ENCODE results near the gene DCAF6.

DCAF6 gene

GRCh38 chr1:167957710-167958109, 21.2 kb downstream of the DCAF6 start:
- DNase-seq (ENCODE audit: low spot score): no peak

GRCh38 chr1:167964646-167965045, 28.2 kb downstream of the DCAF6 start:
- DNase-seq (ENCODE audit: low spot score): no peak

- no peak for DNase-seq (ENCODE audit: low spot score)
These were observed 29.6 kb downstream of the DCAF6 start for GRCh38 chr1:167966050-167966449.

DNA sequence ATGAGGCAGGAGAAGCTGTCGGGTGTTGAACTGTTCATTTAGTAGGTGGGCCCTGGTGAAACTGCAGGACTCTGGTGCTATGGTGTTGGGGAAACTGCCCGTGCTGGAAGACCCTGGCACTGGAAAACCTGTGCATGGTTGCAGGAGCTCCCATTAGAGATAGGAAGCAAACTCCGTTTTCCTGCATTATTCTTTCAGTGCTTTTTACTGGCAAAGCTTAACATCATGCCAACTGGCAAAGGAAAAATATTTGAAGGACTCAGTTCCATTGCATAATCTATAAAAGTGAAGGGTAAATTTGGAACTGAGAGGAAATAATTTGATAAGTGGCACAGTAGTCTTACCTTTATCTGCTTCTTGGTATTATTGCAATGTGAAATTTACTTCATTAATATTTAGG, 32.1 kb downstream of the DCAF6 start:
- no peak for DNase-seq (ENCODE audit: low spot score)

- no peak for DNase-seq (ENCODE audit: low spot score)
These were observed 37.3 kb downstream of the DCAF6 start for GRCh38 chr1:167973832-167974231.

- DNase-seq (ENCODE audit: low spot score): no peak
These were observed 38.2 kb downstream of the DCAF6 start for GRCh38 chr1:167974698-167975097.

- DNase-seq (ENCODE audit: low spot score): no peak
These were observed 40.8 kb downstream of the DCAF6 start for GRCh38 chr1:167977245-167977644.

DNA sequence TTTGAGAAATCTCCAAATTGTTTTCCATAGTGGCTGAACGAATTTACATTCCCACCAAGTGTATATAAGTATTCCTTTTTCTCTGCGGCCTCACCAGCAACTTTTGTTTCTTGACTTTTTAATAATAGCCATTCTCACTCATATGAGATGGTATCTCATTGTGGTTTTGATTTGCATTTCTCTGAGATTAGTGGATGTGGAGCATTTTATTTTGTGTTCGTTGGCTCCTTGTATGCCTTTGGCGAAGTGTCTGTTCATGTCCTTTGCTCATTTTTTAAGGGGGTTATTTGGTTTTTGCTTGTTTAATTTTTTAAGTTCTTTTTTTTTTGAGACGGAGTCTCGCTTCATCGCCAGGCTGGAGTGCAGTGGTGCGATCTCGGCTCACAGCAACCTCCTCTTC, 45.5 kb downstream of the DCAF6 start:
- no peak for DNase-seq (ENCODE audit: low spot score)

- no peak for DNase-seq (ENCODE audit: low spot score)
These were observed 47.4 kb downstream of the DCAF6 start for GRCh38 chr1:167983797-167984420.

GRCh38 chr1:167984886-167985489, 48.5 kb downstream of the DCAF6 start:
- no peak for DNase-seq (ENCODE audit: low spot score)

GRCh38 chr1:167987174-167987573, 50.7 kb downstream of the DCAF6 start:
- no peak for DNase-seq (ENCODE audit: low spot score)

GRCh38 chr1:167991546-167991945, 55.1 kb downstream of the DCAF6 start:
- no peak for DNase-seq (ENCODE audit: low spot score)

DNA sequence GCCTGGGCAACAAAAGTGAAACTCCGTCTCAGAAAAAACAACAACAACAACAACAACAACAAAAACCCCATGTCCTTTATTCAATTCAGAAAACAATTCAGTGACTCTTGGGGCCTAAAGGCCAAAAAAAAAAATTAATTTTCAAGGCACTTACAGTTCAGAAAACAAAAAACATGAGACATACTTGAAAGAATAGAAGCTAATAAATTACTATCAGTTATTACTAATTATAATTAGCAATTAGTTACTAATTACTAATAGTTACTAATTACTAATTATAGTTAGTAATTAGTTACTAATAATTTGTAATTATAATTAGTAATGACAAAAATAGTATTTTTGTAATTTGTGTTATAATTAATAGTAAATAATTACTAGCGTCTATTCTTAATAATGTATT, 57.2 kb downstream of the DCAF6 start:
- DNase-seq (ENCODE audit: low spot score): no peak

DNA sequence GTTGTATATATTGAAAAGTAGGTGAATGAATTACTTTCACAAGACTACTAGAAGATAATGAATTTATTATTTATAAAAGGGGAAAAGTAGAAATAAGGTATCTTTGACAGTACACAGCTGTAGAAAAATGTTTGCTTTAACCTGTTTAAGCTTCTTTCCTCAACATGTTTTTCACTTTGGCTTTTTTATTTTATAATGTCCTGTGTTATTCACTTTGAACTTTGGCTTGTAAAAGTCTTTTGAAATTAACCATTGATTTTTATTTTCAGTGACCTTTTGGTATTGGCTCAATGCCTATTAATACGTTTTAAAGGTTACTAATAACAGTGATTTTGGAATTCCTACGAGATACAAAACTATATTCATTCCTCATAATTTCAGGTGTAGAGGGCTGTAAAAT, 58.1 kb downstream of the DCAF6 start:
- DNase-seq (ENCODE audit: low spot score): no peak

DNA sequence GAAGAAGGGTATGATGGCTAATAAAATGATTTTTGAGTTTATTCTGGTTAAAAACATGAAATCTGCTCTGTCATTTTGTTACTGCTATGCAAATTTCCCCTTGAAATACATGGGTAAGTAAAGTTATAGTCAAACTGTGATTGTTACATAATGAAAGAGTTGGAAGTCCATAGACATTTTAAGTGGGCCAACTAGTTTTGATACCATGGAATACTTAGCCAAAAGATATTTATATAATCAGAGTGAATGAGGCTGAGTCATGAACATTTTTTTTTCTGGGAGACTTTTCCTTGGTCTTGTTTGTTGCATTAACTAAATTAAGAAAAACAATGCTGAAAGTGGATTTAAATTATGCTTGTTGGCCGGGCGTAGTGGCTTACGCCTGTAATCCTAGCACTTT, 58.6 kb downstream of the DCAF6 start:
- DNase-seq (ENCODE audit: low spot score): no peak

- DNase-seq (ENCODE audit: low spot score): no peak
These were observed 59.8 kb downstream of the DCAF6 start for GRCh38 chr1:167996266-167996665.

- no peak for DNase-seq (ENCODE audit: low spot score)
These were observed 60.6 kb downstream of the DCAF6 start for GRCh38 chr1:167997037-167997575.

- DNase-seq (ENCODE audit: low spot score): no peak
These were observed 63.4 kb downstream of the DCAF6 start for GRCh38 chr1:167999877-168000276.

GRCh38 chr1:168000656-168001055, 64.2 kb downstream of the DCAF6 start:
- no peak for DNase-seq (ENCODE audit: low spot score)

DNA sequence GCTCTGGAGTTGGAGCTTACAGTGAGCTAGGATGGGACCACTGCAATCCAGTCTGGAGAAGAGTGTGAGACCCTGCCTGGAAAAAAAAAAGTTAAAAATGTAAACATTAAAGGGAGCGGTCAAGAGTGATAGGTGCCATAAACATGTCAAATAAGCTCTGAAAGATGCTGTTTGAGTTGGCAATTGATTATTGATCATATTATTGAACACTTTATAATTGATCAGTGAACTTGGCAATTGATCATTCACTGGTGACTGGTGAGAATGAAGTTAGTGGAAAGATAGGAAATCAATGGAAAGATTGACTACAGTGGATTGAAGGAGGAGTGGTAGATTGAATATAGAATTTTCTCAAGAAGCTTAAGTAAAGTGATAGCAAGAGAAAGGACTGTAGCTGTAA, 64.7 kb downstream of the DCAF6 start:
- DNase-seq (ENCODE audit: low spot score): no peak

GRCh38 chr1:168004531-168004930, 68.0 kb downstream of the DCAF6 start:
- DNase-seq (ENCODE audit: low spot score): no peak

DNA sequence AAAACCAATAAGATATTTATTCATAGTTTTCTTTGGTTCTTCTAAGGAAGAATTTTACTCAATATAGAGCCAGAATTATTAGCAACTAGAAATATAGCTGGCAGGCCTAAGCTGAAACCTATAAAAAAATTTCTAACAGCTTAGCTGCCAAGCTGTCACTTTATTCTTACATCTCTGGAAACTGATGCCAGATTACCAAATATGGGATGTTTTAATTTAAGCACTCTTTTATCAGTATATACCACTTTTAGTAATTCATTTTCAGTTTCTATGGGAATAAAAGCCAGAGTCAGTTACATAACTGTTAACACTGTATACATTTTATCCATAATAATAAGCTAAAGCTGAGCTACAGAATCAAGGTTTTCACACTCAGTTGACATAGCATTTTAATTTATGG, 69.0 kb downstream of the DCAF6 start:
- DNase-seq (ENCODE audit: low spot score): no peak

- no peak for DNase-seq (ENCODE audit: low spot score)
These were observed 71.2 kb downstream of the DCAF6 start for GRCh38 chr1:168007691-168008090.

DNA sequence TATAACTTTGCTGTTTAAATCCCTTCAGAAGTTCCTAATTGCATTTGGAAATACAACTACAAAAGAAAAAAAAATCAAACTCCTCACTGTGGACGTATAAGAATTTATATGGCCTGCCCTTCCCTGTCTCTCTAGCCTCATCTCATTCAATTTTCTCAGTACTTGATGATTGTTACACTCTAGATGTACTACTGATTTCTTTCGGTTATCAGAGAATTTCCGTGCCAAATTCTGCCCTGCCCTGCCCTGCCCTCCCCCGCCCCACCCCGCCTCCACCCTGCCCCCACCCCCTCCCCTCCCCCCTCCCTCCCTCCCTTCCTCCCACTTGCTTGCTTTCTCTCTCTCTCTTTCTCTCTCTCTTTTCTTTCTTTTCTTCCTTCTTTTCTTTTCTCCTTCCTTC, 72.1 kb downstream of the DCAF6 start:
- no peak for DNase-seq (ENCODE audit: low spot score)
